K562 (cell line): Measurements from ENCODE around the gene RASSF1. TPM values are rescaled to one million over a fixed set of nuclear protein-coding genes. Genes with fewer than 3 reads are reported as not detected.
A peak's percentile ranks its signal among the peaks of the same experiment; 100 is the strongest.

ENCODE experiments used
- ATAC-seq: fragments of 200-7000 bp; cut with Tn5 transposase; 3 replicates; pipeline ENCODE4 v1.9.1; 2020; ENCODE audit warnings: moderate library complexity
- BruUV-seq: library from RNA; stranded (reverse); fragments of 400-500 nt; replicated peaks from 2 replicates; lab custom pipeline; 2021; lab: Mats Ljungman, UMichigan
- CTCF ChIA-PET: fragments of 300-600 bp; formaldehyde crosslinking; extraction: SDS; loops from one replicate; lab custom pipeline; 2021; ENCODE audit warnings: low intra/inter-chr PET ratio; lab: Yijun Ruan, JAX
- POLR2A ChIA-PET: fragments of 300-600, 350-650 bp; sonication (Branson Sonifier 250); formaldehyde crosslinking; extraction: SDS; loops from one replicate; lab custom pipeline; 2021; ENCODE audit warnings: antibody characterized with exemption, inconsistent platforms; lab: Yijun Ruan, JAX
- DNase-seq, 4 experiments: peaks; one replicate each; pipeline versions ENCODE4 v3.0.0 to v3.0.0-alpha.2; 2011 to 2018; ENCODE audit warnings: low spot score in 3 of 4, mixed read lengths in 3 of 4; ENCODE audit errors: extremely low read depth in 1 of 4
- FAIRE-seq: peaks from 2 replicates; lab custom pipeline; 2011; peaks lifted over from hg19 to GRCh38; lab: Jason Lieb, UNC
- H2AFZ ChIP-seq: 2 replicates; pipeline ENCODE4 v1.6.0; 2011; ENCODE audit warnings: low read depth, low read length, control low read depth, inconsistent platforms
- H3K27ac ChIP-seq: fragments of 200-600 bp; 3 replicates; pipeline ENCODE4 v1.8.0; 2011; ENCODE audit warnings: low read depth, mild to moderate bottlenecking, control low read depth, inconsistent platforms, low read length, moderate library complexity, mixed read lengths; ENCODE audit errors: extremely low read depth
- H3K27me3 ChIP-seq, 2 experiments: fragments of 300-600 bp in 1 of 2; 2 replicates in 1 of 2; 3 replicates in 1 of 2; pipeline versions ENCODE4 v1.6.0 to v1.8.0; 2011; ENCODE audit warnings: inconsistent platforms in 2 of 2, low read length in 2 of 2, mild to moderate bottlenecking in 1 of 2, mixed read lengths in 1 of 2, moderate library complexity in 1 of 2; ENCODE audit not compliant: control insufficient read depth in 2 of 2, insufficient read depth in 2 of 2
- H3K36me3 ChIP-seq: fragments of 300-600 bp; 3 replicates; pipeline ENCODE4 v1.8.0; 2011; ENCODE audit warnings: mild to moderate bottlenecking, low read length, inconsistent platforms; ENCODE audit not compliant: control insufficient read depth, insufficient read depth
- H3K4me1 ChIP-seq, 2 experiments: fragments of 200-600 bp in 1 of 2; replicated peaks in 1 of 2; 2 replicates in 1 of 2; 3 replicates in 1 of 2; pipeline versions ENCODE4 v1.5.1 to v1.8.0; 2011; ENCODE audit warnings: inconsistent platforms in 2 of 2, low read length in 2 of 2, mild to moderate bottlenecking in 1 of 2, mixed read lengths in 1 of 2, moderate library complexity in 1 of 2; ENCODE audit not compliant: control insufficient read depth in 2 of 2, insufficient read depth in 2 of 2
- H3K4me2 ChIP-seq: 2 replicates; pipeline ENCODE4 v1.6.1; 2011; ENCODE audit warnings: low read length, control low read depth, inconsistent platforms, mixed read lengths; ENCODE audit not compliant: insufficient read depth
- H3K4me3 ChIP-seq: fragments of 200-600 bp; sonication (generic), shearing (Covaris generic); 2 replicates; pipeline ENCODE4 v1.5.1; 2016; ENCODE audit warnings: control low read depth, inconsistent platforms
- H3K79me2 ChIP-seq: fragments of 200-600 bp; 3 replicates; pipeline ENCODE4 v1.8.0; 2011; ENCODE audit warnings: low read length, inconsistent platforms; ENCODE audit not compliant: control insufficient read depth, insufficient read depth
- H3K9ac ChIP-seq, 2 experiments: 2 replicates each; pipeline versions ENCODE4 v1.6.0 to v1.6.1; 2011; ENCODE audit warnings: low read depth in 2 of 2, low read length in 2 of 2, control low read depth in 1 of 2, inconsistent platforms in 1 of 2, mild to moderate bottlenecking in 1 of 2, mixed read lengths in 1 of 2; ENCODE audit not compliant: insufficient read depth in 1 of 2
- H3K9me1 ChIP-seq: one replicate; pipeline ENCODE4 v1.6.0; 2011; ENCODE audit warnings: inconsistent platforms, mild to moderate bottlenecking, low read length, moderate library complexity; ENCODE audit not compliant: control insufficient read depth, insufficient read depth
- H3K9me3 ChIP-seq: replicated peaks from 2 replicates; pipeline ENCODE4 v1.5.1; 2011; ENCODE audit warnings: low read depth, low read length, inconsistent platforms; ENCODE audit not compliant: control insufficient read depth, insufficient read depth
- H4K20me1 ChIP-seq: replicated peaks from 2 replicates; pipeline ENCODE4 v1.6.1; 2011; ENCODE audit warnings: low read length, inconsistent platforms, mixed read lengths; ENCODE audit not compliant: control insufficient read depth, insufficient read depth
- ATF1 ChIP-seq, 2 experiments: fragments of 450-650 bp in 1 of 2; IDR thresholded peaks; 2 replicates each; pipeline ENCODE4 v1.6.1; 2016; ENCODE audit warnings: missing compliant biosample characterization in 1 of 2, missing genetic modification characterization in 1 of 2
- CHD4 ChIP-seq: fragments of 200-600 bp; sonication (generic); IDR thresholded peaks from 3 replicates; pipeline ENCODE4 v1.6.1; 2012; ENCODE audit warnings: low read depth, mild to moderate bottlenecking, mixed read lengths, low read length, inconsistent platforms; ENCODE audit not compliant: insufficient read depth, insufficient replicate concordance, poor library complexity, severe bottlenecking
- WHSC1 ChIP-seq: IDR thresholded peaks from one replicate; pipeline ENCODE4 v1.6.1; 2012; ENCODE audit warnings: low read length, control low read depth, inconsistent platforms
- WGBS: fragments of 100-300 bp; shearing (Covaris generic); methylation state at CpG from one replicate; pipeline ENCODE4 v1.1.6; 2016; ENCODE audit warnings: low coverage, mixed read lengths; ENCODE audit not compliant: insufficient coverage; ENCODE audit errors: missing lambda C conversion rate; 5-methylcytosine and 5-hydroxymethylcytosine counted together
- in situ Hi-C: fragments of 300-500 bp; cut with MboI; formaldehyde crosslinking; loops from 4 replicates; pipeline ENCODE4 v1.15.0; 2018; ENCODE audit warnings: inconsistent platforms, mixed read lengths
- intact Hi-C: fragments of 100-400 bp; cut with micrococcal nuclease; formaldehyde crosslinking; loops from 2 replicates; pipeline ENCODE4 v1.14.2; 2022
- polyA plus RNA-seq, 8 experiments: library from polyadenylated mRNA; depleted of rRNA in 4 of 8; stranded (reverse) in 5 of 8; unstranded in 3 of 8; fragments of >200 nt; fragmentation: Nextera tagmentation in 2 of 8; fragmentation: Illumina TruSeq in 1 of 8; extraction: Ambion mirVana in 2 of 8; extraction: Trizol in 1 of 8; gene quantifications; 2 replicates each; pipeline versions ENCODE4 v1.2.1 to v1.2.3, GENCODE V29; 2011 to 2014; ENCODE audit warnings: inconsistent platforms in 1 of 8, missing spikeins in 1 of 8
- total RNA-seq, 7 experiments: library from RNA; depleted of rRNA in 6 of 7; stranded (reverse); fragments of >200 nt in 6 of 7; fragmentation: Illumina TruSeq in 2 of 7; extraction: Trizol in 2 of 7; gene quantifications; 2 replicates each; pipeline versions ENCODE4 v1.2.1 to v1.2.3, GENCODE V29; 2011 to 2021; ENCODE audit warnings: low replicate concordance in 1 of 7
- TF ChIP-seq, protein P1 (sequence below), 2 experiments: fragments of 150-350 bp in 1 of 2; IDR thresholded peaks; 2 replicates each; pipeline ENCODE4 v1.6.1; 2012 to 2016; ENCODE audit warnings: low read depth in 2 of 2, low read length in 2 of 2, mild to moderate bottlenecking in 1 of 2, moderate library complexity in 1 of 2
- TF ChIP-seq, protein P2 (sequence below): fragments of 450-650 bp; IDR thresholded peaks from 2 replicates; pipeline ENCODE4 v1.6.1; 2016; ENCODE audit warnings: low read depth

The RASSF1 gene
- total and polyA plus RNA-seq, 9 of the 15 experiments (the other 6 are each of a cell fraction or from before 2014, with no cell fraction given), result 3.6 to 57.1 (median 24.6) TPM

DNA sequence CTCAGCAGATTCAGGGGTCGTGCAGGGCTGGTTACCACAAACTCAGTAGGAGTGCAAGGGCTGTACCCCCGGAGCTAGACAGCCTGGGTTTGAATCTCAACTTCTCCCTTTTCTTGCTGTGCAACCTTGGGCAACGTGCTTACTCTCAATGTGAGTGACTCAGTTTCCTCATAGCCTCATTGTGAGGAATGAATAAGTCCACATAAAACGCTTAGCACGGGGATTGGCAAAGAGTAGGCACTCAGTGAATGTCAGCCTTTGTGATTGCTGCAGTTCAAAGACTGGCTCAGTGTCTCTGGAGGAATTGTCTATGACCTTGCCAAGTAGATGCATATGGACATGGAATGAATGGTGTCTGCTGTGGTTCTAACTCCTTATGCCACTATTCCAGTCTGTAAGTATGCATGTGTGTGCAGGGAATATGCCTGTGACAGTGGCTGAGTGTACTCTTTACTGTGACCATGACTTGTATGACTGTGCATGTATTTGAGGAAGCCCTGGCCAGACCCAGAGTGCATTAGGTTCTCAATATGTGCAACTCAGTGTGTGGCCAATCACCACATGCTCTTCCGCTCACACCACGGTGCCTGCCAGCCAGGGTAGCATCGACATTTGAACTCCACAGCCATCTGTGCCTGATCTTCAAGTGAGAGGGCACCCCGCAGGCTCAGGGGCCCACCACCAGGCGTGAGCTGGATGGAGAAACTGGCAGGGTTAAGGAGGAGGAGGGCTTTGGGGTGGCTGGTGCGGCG, 40.5 kb downstream of the RASSF1 start:
- ATAC-seq (peak; percentile 5; the same call in 1 of the 3 replicates), DNase-seq (peak in 2 of 4 experiments; percentile 19 to 48), FAIRE-seq (peak; percentile 87)
- ChIA-PET POLR2A (interaction anchor here (0.5 to 1.1 kb wide), 6 partner anchors 15 to 54 kb away, joined by 3 to 6 read pairs (median 4); partner anchors contain the start of gene TUSC2), CTCF (no interaction called here)
- WGBS, result 28% methylated on average over 11 of the region's 12 CpGs
- Histone ChIP-seq H3K4me3 (peak overlapping the region; percentile 83), H3K27ac (peak overlapping the region; percentile 99), H2AFZ (peak overlapping the region; percentile 74), H3K79me2 (peaks cover 49% of the 10 kb centered on the region), H3K4me2 (peak overlapping the region; percentile 94), H4K20me1 (no peaks in the 10 kb centered on the region), H3K4me1 (peaks cover 25 to 66% of the 10 kb centered on the region in 2 experiments; a peak in 4 of 5 replicates), H3K9ac (peak overlapping the region; percentile 87 to 94), H3K9me1 (no peaks in the 10 kb centered on the region), H3K27me3 (no peaks in the 10 kb centered on the region), H3K36me3 (peaks cover 19% of the 10 kb centered on the region; the same call in 2 of the 3 replicates), H3K9me3 (no peaks in the 10 kb centered on the region)
- intact Hi-C loops, result loop anchor here (2.0 kb wide), 1 partner anchor 29 kb away; the partner anchor contains the start of gene TUSC2
- in situ Hi-C loops, result no loop called here
- BruUV-seq, result TSS peak; percentile 95
- TF ChIP-seq WHSC1 (no peak), ATF1 (CRISPR knock-in tag; IDR thresholded peaks at IDR 0.05) (no peak), ATF1 (tag; IDR thresholded peaks at IDR 0.05) (no peak), CHD4 (no peak)
- TF ChIP-seq, protein P1, sequence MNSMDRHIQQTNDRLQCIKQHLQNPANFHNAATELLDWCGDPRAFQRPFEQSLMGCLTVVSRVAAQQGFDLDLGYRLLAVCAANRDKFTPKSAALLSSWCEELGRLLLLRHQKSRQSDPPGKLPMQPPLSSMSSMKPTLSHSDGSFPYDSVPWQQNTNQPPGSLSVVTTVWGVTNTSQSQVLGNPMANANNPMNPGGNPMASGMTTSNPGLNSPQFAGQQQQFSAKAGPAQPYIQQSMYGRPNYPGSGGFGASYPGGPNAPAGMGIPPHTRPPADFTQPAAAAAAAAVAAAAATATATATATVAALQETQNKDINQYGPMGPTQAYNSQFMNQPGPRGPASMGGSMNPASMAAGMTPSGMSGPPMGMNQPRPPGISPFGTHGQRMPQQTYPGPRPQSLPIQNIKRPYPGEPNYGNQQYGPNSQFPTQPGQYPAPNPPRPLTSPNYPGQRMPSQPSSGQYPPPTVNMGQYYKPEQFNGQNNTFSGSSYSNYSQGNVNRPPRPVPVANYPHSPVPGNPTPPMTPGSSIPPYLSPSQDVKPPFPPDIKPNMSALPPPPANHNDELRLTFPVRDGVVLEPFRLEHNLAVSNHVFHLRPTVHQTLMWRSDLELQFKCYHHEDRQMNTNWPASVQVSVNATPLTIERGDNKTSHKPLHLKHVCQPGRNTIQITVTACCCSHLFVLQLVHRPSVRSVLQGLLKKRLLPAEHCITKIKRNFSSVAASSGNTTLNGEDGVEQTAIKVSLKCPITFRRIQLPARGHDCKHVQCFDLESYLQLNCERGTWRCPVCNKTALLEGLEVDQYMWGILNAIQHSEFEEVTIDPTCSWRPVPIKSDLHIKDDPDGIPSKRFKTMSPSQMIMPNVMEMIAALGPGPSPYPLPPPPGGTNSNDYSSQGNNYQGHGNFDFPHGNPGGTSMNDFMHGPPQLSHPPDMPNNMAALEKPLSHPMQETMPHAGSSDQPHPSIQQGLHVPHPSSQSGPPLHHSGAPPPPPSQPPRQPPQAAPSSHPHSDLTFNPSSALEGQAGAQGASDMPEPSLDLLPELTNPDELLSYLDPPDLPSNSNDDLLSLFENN (IDR thresholded peaks at IDR 0.05; ENCODE audit: low read depth in 2 of 2, low read length in 2 of 2), result no peak
- TF ChIP-seq, protein P2, sequence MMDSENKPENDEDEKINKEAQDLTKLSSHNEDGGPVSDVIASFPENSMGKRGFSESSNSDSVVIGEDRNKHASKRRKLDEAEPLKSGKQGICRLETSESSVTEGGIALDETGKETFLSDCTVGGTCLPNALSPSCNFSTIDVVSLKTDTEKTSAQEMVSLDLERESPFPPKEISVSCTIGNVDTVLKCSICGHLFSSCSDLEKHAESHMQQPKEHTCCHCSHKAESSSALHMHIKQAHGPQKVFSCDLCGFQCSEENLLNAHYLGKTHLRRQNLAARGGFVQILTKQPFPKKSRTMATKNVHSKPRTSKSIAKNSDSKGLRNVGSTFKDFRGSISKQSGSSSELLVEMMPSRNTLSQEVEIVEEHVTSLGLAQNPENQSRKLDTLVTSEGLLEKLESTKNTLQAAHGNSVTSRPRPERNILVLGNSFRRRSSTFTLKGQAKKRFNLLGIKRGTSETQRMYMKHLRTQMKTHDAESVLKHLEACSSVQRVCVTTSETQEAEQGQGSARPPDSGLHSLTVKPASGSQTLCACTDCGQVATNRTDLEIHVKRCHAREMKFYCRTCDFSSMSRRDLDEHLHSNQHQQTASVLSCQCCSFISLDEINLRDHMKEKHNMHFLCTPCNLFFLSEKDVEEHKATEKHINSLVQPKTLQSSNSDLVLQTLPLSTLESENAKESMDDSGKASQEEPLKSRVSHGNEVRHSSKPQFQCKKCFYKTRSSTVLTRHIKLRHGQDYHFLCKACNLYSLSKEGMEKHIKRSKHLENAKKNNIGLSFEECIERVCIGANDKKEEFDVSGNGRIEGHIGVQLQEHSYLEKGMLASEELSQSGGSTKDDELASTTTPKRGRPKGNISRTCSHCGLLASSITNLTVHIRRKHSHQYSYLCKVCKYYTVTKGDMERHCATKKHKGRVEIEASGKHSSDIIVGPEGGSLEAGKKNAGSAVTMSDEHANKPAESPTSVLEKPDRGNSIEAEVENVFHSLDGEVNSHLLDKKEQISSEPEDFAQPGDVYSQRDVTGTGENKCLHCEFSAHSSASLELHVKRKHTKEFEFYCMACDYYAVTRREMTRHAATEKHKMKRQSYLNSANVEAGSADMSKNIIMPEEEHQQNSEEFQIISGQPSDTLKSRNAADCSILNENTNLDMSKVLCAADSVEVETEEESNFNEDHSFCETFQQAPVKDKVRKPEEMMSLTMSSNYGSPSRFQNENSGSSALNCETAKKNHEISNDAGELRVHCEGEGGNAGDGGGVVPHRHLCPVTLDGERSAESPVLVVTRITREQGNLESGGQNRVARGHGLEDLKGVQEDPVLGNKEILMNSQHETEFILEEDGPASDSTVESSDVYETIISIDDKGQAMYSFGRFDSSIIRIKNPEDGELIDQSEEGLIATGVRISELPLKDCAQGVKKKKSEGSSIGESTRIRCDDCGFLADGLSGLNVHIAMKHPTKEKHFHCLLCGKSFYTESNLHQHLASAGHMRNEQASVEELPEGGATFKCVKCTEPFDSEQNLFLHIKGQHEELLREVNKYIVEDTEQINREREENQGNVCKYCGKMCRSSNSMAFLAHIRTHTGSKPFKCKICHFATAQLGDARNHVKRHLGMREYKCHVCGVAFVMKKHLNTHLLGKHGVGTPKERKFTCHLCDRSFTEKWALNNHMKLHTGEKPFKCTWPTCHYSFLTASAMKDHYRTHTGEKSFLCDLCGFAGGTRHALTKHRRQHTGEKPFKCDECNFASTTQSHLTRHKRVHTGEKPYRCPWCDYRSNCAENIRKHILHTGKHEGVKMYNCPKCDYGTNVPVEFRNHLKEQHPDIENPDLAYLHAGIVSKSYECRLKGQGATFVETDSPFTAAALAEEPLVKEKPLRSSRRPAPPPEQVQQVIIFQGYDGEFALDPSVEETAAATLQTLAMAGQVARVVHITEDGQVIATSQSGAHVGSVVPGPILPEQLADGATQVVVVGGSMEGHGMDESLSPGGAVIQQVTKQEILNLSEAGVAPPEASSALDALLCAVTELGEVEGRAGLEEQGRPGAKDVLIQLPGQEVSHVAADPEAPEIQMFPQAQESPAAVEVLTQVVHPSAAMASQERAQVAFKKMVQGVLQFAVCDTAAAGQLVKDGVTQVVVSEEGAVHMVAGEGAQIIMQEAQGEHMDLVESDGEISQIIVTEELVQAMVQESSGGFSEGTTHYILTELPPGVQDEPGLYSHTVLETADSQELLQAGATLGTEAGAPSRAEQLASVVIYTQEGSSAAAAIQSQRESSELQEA, result no peak
